DMS153 treated with DMSO at 0.1 percent for 48 hours (cell line): ENCODE measurements around the gene SPTLC2.

Experiments used
- DNase-seq: peaks from one replicate; lab custom pipeline; 2025; ENCODE audit not compliant: unreplicated experiment; lab: John Stamatoyannopoulos, UW

The SPTLC2 gene

DNA sequence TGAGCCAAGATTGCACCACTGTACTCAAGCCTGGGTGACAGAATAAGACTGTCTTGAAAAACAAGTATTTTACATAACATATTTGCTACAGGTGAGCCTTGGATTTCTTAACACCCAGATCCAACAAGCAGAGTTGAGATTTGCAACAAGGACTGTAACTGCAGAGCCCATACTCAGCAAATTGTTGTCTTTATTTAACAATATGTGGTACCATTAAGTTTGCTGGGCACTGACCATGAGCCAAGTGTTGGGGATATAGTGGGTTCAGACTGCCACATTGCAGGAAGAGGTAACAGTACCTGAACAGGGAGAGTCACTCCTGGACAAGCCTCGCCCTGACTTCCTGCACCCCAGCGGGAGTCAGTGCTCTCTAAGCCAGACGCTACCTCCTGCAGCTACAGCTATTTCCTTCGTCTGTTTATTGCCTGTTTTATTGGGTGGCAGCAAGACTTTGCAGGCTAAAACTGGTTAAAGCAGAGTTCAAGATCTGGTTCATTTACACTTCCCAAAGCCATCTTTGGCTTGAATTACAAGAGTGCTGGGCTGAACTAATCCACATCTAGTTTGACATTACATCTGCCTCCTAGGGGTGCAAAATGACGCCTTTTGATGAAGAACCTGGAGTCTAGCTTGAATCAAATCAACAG lies 146.1 kb downstream of the SPTLC2 start:
- no peak for DNase-seq

DNA sequence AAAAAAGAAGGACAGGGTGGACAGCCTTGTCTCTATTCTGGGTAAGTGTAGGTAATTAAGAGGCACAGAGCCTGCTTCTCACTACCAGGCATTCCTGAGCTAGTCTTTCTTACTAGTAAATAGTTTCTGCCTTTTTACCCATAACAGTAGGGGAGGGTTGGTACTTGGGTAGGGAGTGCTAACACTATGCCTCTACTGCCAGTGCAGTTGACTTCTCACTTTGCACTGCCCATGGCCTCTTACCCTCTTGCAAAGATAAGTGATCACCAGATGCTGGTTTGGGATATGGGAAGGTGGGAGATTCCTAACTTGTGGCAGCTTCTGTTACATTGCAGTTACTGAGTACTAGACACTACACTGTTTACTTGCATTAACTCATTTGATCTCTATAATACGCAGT lies 146.9 kb downstream of the SPTLC2 start:
- no peak for DNase-seq

DNA sequence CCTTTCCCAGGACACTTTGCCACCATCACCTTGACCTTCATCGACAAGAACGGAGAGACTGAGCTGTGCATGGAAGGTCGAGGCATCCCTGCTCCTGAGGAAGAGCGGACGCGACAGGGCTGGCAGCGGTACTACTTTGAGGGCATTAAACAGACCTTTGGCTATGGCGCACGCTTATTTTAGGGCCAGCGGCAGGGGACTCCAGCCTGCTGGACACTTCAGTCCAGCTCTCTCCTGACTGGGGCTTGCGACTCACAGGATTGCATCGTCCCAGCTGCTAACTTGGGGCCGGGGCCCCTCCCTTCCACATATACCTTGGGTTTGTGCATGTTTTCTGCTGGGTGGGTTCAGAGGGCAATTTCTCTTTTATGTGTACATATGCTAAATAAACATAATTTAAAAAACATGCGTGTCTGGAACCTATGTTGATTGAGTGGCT lies 147.4 kb downstream of the SPTLC2 start:
- DNase-seq: no peak

DNA sequence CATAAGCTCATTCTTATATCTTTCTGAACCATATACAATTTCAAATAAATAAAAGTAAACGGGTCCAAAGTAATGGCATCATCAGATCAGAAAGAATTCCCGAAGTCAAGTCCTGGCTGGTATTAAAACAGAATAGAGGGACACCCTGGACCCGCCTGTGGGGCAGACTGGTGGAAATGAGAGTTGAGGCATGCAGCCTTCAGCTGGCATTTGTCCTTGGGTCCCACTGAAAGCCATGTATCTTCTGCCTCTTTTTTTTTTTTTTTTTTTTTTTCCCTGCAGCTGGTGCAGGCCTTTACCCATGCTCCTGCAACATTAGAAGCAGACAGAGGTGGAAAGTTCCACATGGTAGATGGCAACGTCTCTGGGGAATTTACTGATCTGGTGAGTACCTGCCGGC lies 148.6 kb downstream of the SPTLC2 start:
- DNase-seq: no peak

GRCh38 chr14:77459072-77459723 lies 157.2 kb downstream of the SPTLC2 start:
- no peak for DNase-seq

GRCh38 chr14:77458249-77458950 lies 158.0 kb downstream of the SPTLC2 start:
- DNase-seq: no peak

DNA sequence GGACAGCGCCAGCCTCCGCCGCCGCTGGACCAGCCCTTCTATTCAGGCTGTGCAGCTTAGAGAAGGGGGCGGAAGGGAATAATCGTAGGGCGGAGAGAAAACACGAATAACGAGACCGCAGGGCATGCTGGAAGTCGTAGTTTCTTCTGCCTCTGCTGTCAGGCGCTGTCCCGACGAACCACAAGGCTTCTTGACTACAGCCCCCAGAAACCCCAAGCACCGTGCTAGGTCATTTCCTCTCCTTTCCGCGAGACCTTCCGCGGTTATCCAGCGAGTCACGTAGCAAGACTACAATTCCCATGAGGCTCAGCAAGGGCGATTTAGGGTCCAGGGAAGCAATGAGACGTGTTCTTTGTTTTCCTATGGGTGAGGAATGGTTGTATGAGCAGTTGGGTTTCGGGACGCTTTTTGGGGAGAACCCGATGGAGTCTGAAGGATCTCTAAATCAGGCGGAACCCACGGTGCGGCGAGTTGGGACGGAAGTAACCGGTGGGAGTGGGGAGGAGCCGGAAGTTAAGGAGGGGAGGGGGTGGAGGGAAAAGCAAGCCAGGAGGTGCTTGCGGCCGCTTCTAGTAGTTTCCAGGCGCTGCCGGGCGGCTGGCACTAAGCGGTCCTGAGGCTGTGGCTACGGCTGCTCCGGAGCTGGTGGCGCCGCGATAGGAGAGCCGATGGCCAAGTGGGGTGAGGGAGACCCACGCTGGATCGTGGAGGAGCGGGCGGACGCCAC lies 158.8 kb downstream of the SPTLC2 start, which contains the start of the genes AHSA1 and VIPAS39:
Gene AHSA1 (plus strand): TSS at position 572 of the 727 bp plus-strand sequence. CDS start 97 bp downstream, at position 669.
Gene VIPAS39 (minus strand): TSS at position 80 of the 727 bp plus-strand sequence. CDS start 3,499 bp downstream, outside the sequence.
- DNase-seq: peak; percentile 99

DNA sequence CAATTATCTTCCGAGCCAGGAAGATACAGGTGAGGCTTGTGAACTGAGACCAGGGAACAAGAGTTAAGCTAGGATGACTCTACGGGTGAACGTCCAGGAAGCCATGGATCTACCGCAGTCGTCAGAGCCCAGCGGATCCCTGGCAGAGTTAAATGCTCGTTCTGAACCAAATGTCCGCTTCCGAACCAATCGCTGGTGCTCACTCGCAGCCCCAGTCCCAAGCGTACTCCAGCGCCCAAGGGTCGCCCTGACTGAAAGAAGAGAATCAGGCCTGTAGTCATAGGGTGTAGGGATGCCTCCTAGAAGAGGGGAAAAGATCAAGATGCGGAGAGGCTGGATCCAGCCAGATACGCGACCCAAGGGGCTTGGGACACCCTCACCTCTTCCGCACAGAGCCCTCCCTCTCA lies 159.3 kb downstream of the SPTLC2 start:
- DNase-seq: no peak
